Measurements from ENCODE around the gene TBC1D17. TPM values are rescaled to one million over a fixed set of nuclear protein-coding genes. Genes with fewer than 3 reads are reported as not detected.

Gene TBC1D17
- total RNA-seq, 4 donors from 2014 or later = 48.7 to 84.3 (median 66.4) TPM

- ATAC-seq (no peak), DNase-seq (no peak)
- Histone ChIP-seq H3K4me3 (no peak overlapping the region), H3K9me3 (no peaks in the 10 kb centered on the region), H3K36me3 (peaks cover 0 to 39% of the 10 kb centered on the region in 2 donors), H3K27ac (peak overlapping the region in 3 of 4 donors; percentile 8 to 43 (median 23)), H3K4me1 (peaks cover 16 to 24% of the 10 kb centered on the region in 2 donors), H3K27me3 (no peaks in the 10 kb centered on the region)
- intact Hi-C loops (cut with DNase I; ENCODE audit: low total_unique reads) = no loop called here
- TF ChIP-seq POLR2A (IDR thresholded peaks at IDR 0.05) = no peak
- TF ChIP-seq CTCF (IDR thresholded peaks at IDR 0.05 in 4 of 5, conservative IDR thresholded peaks at IDR 0.05 in 1 of 5) = no peak
- in situ Hi-C loops (cut with MboI; ENCODE audit: low sequenced_read_pairs in 4 of 4) = no loop called here
These were observed 22.2 kb upstream of the TBC1D17 start for GRCh38 chr19:49855277-49855675.

GRCh38 chr19:49855676-49856573 is 21.6 kb upstream of the TBC1D17 start:
- in situ Hi-C loops (cut with MboI; ENCODE audit: low sequenced_read_pairs in 4 of 4) = no loop called here
- no peaks in the 10 kb centered on the region for H3K27me3 ChIP-seq
- DNase-seq (no peak), ATAC-seq (no peak)
- peak overlapping the region in 3 of 4 donors; percentile 1 to 43 (median 8) for H3K27ac ChIP-seq
- no peak overlapping the region for H3K4me3 ChIP-seq
- peaks cover 0 to 46% of the 10 kb centered on the region in 2 donors for H3K36me3 ChIP-seq
- peaks cover 16 to 24% of the 10 kb centered on the region in 2 donors for H3K4me1 ChIP-seq
- TF ChIP-seq CTCF (IDR thresholded peaks at IDR 0.05 in 4 of 5, conservative IDR thresholded peaks at IDR 0.05 in 1 of 5) = no peak
- no peak for TF ChIP-seq POLR2A (IDR thresholded peaks at IDR 0.05)
- H3K9me3 ChIP-seq = no peaks in the 10 kb centered on the region
- intact Hi-C loops (cut with DNase I; ENCODE audit: low total_unique reads) = no loop called here

- no peak for TF ChIP-seq CTCF (IDR thresholded peaks at IDR 0.05 in 4 of 5, conservative IDR thresholded peaks at IDR 0.05 in 1 of 5)
- no peak for TF ChIP-seq POLR2A (IDR thresholded peaks at IDR 0.05)
- Histone ChIP-seq H3K27me3 (no peaks in the 10 kb centered on the region), H3K4me3 (no peak overlapping the region), H3K9me3 (no peaks in the 10 kb centered on the region), H3K4me1 (peaks cover 16 to 24% of the 10 kb centered on the region in 2 donors), H3K36me3 (peaks cover 0 to 53% of the 10 kb centered on the region in 2 donors), H3K27ac (peak overlapping the region in 1 of 4 donors; percentile 1)
- DNase-seq = no peak
- ATAC-seq = no peak
- intact Hi-C loops (cut with DNase I; ENCODE audit: low total_unique reads) = no loop called here
- in situ Hi-C loops (cut with MboI; ENCODE audit: low sequenced_read_pairs in 4 of 4) = no loop called here
These were observed 20.9 kb upstream of the TBC1D17 start for GRCh38 chr19:49856574-49857021.

GRCh38 chr19:49857061-49857837 is 20.3 kb upstream of the TBC1D17 start:
- TF ChIP-seq CTCF (IDR thresholded peaks at IDR 0.05 in 4 of 5, conservative IDR thresholded peaks at IDR 0.05 in 1 of 5) = no peak
- TF ChIP-seq POLR2A (IDR thresholded peaks at IDR 0.05) = no peak
- intact Hi-C loops (cut with DNase I; ENCODE audit: low total_unique reads) = no loop called here
- H3K9me3 ChIP-seq = no peaks in the 10 kb centered on the region
- no peaks in the 10 kb centered on the region for H3K27me3 ChIP-seq
- no peak overlapping the region for H3K4me3 ChIP-seq
- in situ Hi-C loops (cut with MboI; ENCODE audit: low sequenced_read_pairs in 4 of 4) = no loop called here
- H3K36me3 ChIP-seq = peaks cover 0 to 57% of the 10 kb centered on the region in 2 donors
- peak overlapping the region in 2 of 4 donors; percentile 52 to 57 for H3K27ac ChIP-seq
- ATAC-seq (no peak), DNase-seq (no peak)
- H3K4me1 ChIP-seq = peaks cover 11 to 19% of the 10 kb centered on the region in 2 donors
